Gastrocnemius medialis (tissue), 4 donors: ENCODE results near the gene CUEDC2. TPM values are rescaled to one million over a fixed set of nuclear protein-coding genes. Genes with fewer than 3 reads are reported as not detected.
A peak's percentile ranks its signal among the peaks of the same experiment; 100 is the strongest.

Experiments used
- ATAC-seq, 2 donors: fragments of 150-250 bp; one replicate each; pipeline ENCODE4 v1.9.1; 2016
- DNase-seq, 2 donors: peaks; one replicate each; pipeline ENCODE4 v3.0.0-alpha.2; 2019
- H3K27ac ChIP-seq, 4 donors: fragments of 200-600 bp; sonication (generic); 1 replicate in 1 of 4; 2 replicates in 3 of 4; pipeline ENCODE4 v1.5.1; 2016 to 2018; ENCODE audit warnings: mild to moderate bottlenecking in 2 of 4, moderate library complexity in 1 of 4
- H3K27me3 ChIP-seq, 3 donors: fragments of 200-600 bp; sonication (generic) in 2 of 3; 1 replicate in 1 of 3; 2 replicates in 2 of 3; pipeline versions ENCODE4 v1.5.1 to v1.6.0; 2016 to 2019; ENCODE audit warnings: mild to moderate bottlenecking in 1 of 3, moderate library complexity in 1 of 3
- H3K36me3 ChIP-seq, 2 donors: fragments of 200-600 bp; sonication (generic) in 1 of 2; one replicate each; pipeline ENCODE4 v1.5.1; 2017 to 2018
- H3K4me1 ChIP-seq, 2 donors: fragments of 200-600 bp; sonication (generic) in 1 of 2; one replicate each; pipeline ENCODE4 v1.5.1; 2016 to 2017; ENCODE audit warnings: mild to moderate bottlenecking in 2 of 2
- H3K4me3 ChIP-seq, 4 donors: fragments of 200-600 bp; sonication (generic) in 3 of 4; 1 replicate in 1 of 4; 2 replicates in 3 of 4; pipeline ENCODE4 v1.5.1; 2016 to 2019; ENCODE audit warnings: mild to moderate bottlenecking in 2 of 4
- H3K9me3 ChIP-seq, 3 donors: fragments of 200-600 bp; sonication (generic) in 2 of 3; 1 replicate in 1 of 3; 2 replicates in 2 of 3; pipeline ENCODE4 v1.5.1; 2016 to 2019
- POLR2A ChIP-seq, 2 donors: fragments of 450-650 bp; IDR thresholded peaks; one replicate each; pipeline ENCODE4 v1.6.1; 2017; ENCODE audit warnings: antibody characterized with exemption in 2 of 2, mild to moderate bottlenecking in 2 of 2, moderate library complexity in 2 of 2
- in situ Hi-C, 4 donors: fragments of 200-750 bp; cut with MboI; loops; one replicate each; pipeline versions ENCODE4 v1.15.0 to v1.8.0; 2017; ENCODE audit warnings: low sequenced_read_pairs in 4 of 4
- intact Hi-C: fragments of 100-400 bp; cut with DNase I; formaldehyde crosslinking; loops from one replicate; pipeline ENCODE4 v1.15.1; 2023; ENCODE audit warnings: low total_unique reads
- total RNA-seq, 4 donors: library from RNA; depleted of rRNA; stranded (reverse); fragments of >200 nt; gene quantifications; one replicate each; pipeline versions ENCODE4 v1.1.0 to v1.2.3, GENCODE V29; 2016
- TF ChIP-seq, protein P1 (sequence below), 5 experiments: fragments of 450-650 bp in 3 of 5; fragments of 200-600 bp in 2 of 5; sonication (generic) in 2 of 5; IDR thresholded peaks in 4 of 5; conservative IDR thresholded peaks in 1 of 5; 1 replicate in 4 of 5; 2 replicates in 1 of 5; pipeline ENCODE4 v1.5.1; 2016 to 2019; ENCODE audit warnings: antibody characterized with exemption in 5 of 5, mild to moderate bottlenecking in 3 of 5, moderate library complexity in 3 of 5

CUEDC2 gene
- total RNA-seq, 4 donors from 2014 or later = 51.6 to 83.1 (median 70.2) TPM

DNA sequence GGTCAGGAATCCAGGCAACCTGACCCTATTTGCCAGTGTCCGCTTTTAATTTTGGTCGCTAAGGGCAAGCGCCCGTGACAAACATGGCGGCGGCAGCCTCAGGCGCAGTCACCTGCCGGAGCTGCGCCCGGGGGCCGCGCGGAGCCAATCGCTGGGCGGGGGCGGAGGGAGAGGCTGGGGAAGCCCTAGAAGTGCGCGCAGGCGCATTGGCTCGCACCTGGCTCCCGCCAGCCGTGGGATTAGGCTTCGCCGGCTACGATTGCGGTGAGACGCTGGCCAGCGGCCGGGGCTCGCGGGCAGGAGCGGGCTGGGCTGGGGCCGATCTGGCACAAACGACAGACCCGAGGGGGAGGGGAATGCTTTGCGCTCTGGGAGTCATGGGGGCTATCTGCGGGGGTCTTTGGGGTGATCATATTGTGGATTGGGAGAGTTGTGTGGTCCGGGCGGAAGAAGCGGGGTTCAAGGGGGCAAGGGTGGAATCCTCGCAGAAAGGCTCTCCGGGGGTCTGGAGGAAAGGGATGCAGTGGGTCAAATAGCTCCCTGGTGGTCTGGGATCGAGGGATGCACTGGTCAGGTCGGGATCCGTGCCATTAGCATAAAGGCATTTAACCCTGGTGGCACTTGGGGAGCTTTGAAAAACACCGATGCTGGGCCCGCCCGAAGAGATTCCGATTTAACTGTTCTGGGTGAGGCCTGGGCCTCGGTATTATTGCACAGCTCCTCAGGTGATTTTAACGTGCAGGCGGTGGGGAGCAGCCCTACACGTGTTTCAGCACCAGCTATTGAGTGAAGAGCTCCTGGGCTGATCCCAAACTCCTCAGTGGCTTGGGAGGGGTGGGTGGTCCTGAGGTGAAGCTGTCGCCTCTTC is 29.0 kb upstream of the CUEDC2 start:
- DNase-seq = peak; percentile 85 to 93
- Histone ChIP-seq H3K4me1 (peaks cover 15 to 19% of the 10 kb centered on the region in 2 donors), H3K36me3 (no peaks in the 10 kb centered on the region), H3K27ac (peak overlapping the region; percentile 44 to 74 (median 62)), H3K27me3 (no peaks in the 10 kb centered on the region), H3K4me3 (peak overlapping the region; percentile 54 to 77 (median 64)), H3K9me3 (no peaks in the 10 kb centered on the region)
- peak; percentile 89 to 94 for ATAC-seq
- in situ Hi-C loops (no loop called here), intact Hi-C loops (loop anchor here (1.0 to 2.0 kb wide), 2 partner anchors 17 to 29 kb away; partner anchors contain the start of gene CUEDC2)
- TF ChIP-seq POLR2A (IDR thresholded peaks at IDR 0.05) = peak; percentile 70 to 71
- TF ChIP-seq, protein P1, sequence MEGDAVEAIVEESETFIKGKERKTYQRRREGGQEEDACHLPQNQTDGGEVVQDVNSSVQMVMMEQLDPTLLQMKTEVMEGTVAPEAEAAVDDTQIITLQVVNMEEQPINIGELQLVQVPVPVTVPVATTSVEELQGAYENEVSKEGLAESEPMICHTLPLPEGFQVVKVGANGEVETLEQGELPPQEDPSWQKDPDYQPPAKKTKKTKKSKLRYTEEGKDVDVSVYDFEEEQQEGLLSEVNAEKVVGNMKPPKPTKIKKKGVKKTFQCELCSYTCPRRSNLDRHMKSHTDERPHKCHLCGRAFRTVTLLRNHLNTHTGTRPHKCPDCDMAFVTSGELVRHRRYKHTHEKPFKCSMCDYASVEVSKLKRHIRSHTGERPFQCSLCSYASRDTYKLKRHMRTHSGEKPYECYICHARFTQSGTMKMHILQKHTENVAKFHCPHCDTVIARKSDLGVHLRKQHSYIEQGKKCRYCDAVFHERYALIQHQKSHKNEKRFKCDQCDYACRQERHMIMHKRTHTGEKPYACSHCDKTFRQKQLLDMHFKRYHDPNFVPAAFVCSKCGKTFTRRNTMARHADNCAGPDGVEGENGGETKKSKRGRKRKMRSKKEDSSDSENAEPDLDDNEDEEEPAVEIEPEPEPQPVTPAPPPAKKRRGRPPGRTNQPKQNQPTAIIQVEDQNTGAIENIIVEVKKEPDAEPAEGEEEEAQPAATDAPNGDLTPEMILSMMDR (IDR thresholded peaks at IDR 0.05 in 4 of 5, conservative IDR thresholded peaks at IDR 0.05 in 1 of 5) = no peak

DNA sequence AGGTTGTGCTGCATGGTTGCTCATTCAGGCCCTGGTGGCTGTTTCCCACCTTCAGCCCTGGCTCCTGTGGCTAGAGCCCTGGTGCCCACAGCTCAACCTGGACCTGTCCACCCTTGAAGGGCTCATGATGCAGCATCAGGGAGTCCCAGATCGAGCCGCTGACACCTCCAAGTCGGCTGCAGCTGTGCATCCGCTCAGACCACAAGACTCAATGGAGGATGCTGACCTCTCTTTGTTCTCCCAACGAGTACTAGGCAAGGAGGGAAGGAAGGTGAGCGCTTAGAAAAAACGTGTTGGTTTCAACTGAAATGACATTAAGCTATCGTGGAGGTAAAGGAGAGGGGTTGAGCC is 28.4 kb upstream of the CUEDC2 start:
- no peak for DNase-seq

DNA sequence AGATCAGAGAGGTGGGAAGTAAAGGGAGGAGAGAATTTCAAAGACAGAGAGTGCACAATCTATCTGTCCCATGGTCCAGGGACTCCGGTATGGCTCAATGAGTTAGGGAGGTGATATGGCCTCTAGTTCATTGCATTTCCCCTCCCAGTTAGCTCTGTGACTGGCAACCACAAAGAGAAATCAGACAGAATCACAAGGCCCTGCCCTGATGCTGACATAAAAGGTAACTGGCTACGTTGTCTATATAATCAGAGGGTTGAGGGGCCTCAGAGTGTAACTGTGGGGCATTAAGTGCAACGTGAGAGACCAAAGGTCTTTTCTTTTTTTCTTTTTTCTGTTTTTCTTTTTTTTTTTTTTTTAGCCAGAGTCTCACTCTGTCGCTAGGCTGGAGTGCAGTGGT is 26.3 kb upstream of the CUEDC2 start:
- Histone ChIP-seq H3K27ac (no peak overlapping the region), H3K36me3 (no peaks in the 10 kb centered on the region), H3K4me1 (peaks cover 15 to 19% of the 10 kb centered on the region in 2 donors), H3K9me3 (no peaks in the 10 kb centered on the region), H3K4me3 (no peak overlapping the region), H3K27me3 (no peaks in the 10 kb centered on the region)
- DNase-seq (no peak), ATAC-seq (no peak)
- in situ Hi-C loops (no loop called here), intact Hi-C loops (no loop called here)
- TF ChIP-seq, protein P1 (IDR thresholded peaks at IDR 0.05 in 4 of 5, conservative IDR thresholded peaks at IDR 0.05 in 1 of 5) = no peak
- TF ChIP-seq POLR2A (IDR thresholded peaks at IDR 0.05) = no peak

More for the DNA sequence above, 28.4 kb upstream of the CUEDC2 start:
- Histone ChIP-seq H3K9me3 (no peaks in the 10 kb centered on the region), H3K27me3 (no peaks in the 10 kb centered on the region), H3K36me3 (no peaks in the 10 kb centered on the region), H3K4me3 (peak overlapping the region; percentile 54 to 77 (median 64)), H3K4me1 (peaks cover 15 to 19% of the 10 kb centered on the region in 2 donors), H3K27ac (peak overlapping the region in 3 of 4 donors; percentile 44 to 74 (median 55))
- peak; percentile 28 to 43 for ATAC-seq
- intact Hi-C loops = loop anchor here (1.0 to 2.0 kb wide), 2 partner anchors 18 to 29 kb away; partner anchors contain the start of gene CUEDC2
- in situ Hi-C loops = no loop called here
- TF ChIP-seq, protein P1 (IDR thresholded peaks at IDR 0.05 in 4 of 5, conservative IDR thresholded peaks at IDR 0.05 in 1 of 5) = no peak
- TF ChIP-seq POLR2A (IDR thresholded peaks at IDR 0.05) = no peak

DNA sequence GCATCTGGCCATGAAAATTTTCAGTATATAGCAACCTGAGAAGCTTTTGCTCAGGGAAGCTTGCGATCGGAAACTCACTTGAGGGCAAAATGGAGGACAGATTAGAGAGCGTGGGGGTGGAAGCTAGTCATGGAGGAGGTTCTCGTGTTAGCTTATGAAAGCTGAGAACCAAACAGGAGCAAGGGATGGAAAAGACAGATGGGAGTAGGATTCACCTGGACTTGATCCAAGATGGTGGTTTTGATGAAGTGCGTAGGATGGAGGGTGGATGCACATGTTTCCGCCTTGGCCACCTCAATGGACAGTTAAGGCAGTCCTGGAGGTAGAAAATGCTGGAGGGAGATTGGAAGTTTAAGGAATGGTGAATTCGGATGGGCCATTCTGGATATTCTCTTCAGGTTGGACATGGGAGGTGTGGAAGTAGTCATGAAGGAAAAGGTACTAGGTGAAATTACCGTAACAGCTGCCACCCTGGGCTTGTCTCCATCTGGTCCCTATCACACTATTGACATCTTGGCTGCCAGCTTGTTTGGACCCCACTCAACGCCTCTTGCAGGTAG is 25.3 kb upstream of the CUEDC2 start:
- no peak overlapping the region for H3K27ac ChIP-seq
- in situ Hi-C loops (no loop called here), intact Hi-C loops (no loop called here)
- H3K4me3 ChIP-seq = no peak overlapping the region
- H3K4me1 ChIP-seq = peaks cover 15 to 21% of the 10 kb centered on the region in 2 donors
- ATAC-seq (no peak), DNase-seq (no peak)
- H3K9me3 ChIP-seq = no peaks in the 10 kb centered on the region
- no peaks in the 10 kb centered on the region for H3K36me3 ChIP-seq
- TF ChIP-seq POLR2A (IDR thresholded peaks at IDR 0.05) = no peak
- TF ChIP-seq, protein P1 (IDR thresholded peaks at IDR 0.05 in 4 of 5, conservative IDR thresholded peaks at IDR 0.05 in 1 of 5) = no peak
- H3K27me3 ChIP-seq = no peaks in the 10 kb centered on the region
